Glutamatergic neuron (in vitro differentiated cells): ENCODE results near the gene STAC2. TPM values are rescaled to one million over a fixed set of nuclear protein-coding genes. Genes with fewer than 3 reads are reported as not detected.
"Not testable (repeated sequence)": the region's sequence is repeated elsewhere in the genome, so short reads cannot be mapped to it uniquely, and the experiment has no call there.

Experiments
- DNase-seq: peaks from one replicate; pipeline ENCODE4 v3.0.0; 2022
- H3K27ac Mint-ChIP-seq: one replicate; pipeline ENCODE4 v1.8.0; 2020; ENCODE audit warnings: mild to moderate bottlenecking, mixed read lengths, inconsistent platforms; ENCODE audit not compliant: unreplicated experiment
- H3K27me3 Mint-ChIP-seq: one replicate; pipeline ENCODE4 v1.8.0; 2020; ENCODE audit warnings: mild to moderate bottlenecking, moderate library complexity, mixed read lengths, inconsistent platforms; ENCODE audit not compliant: unreplicated experiment
- H3K36me3 Mint-ChIP-seq: one replicate; pipeline ENCODE4 v1.8.0; 2020; ENCODE audit warnings: mild to moderate bottlenecking, mixed read lengths, inconsistent platforms; ENCODE audit not compliant: unreplicated experiment
- H3K4me1 Mint-ChIP-seq: one replicate; pipeline ENCODE4 v1.8.0; 2020; ENCODE audit warnings: mild to moderate bottlenecking, low read depth, mixed read lengths, inconsistent platforms; ENCODE audit not compliant: unreplicated experiment
- H3K4me3 Mint-ChIP-seq: one replicate; pipeline ENCODE4 v1.8.0; 2020; ENCODE audit warnings: mild to moderate bottlenecking, mixed read lengths, inconsistent platforms; ENCODE audit not compliant: unreplicated experiment
- H3K9me3 Mint-ChIP-seq: one replicate; pipeline ENCODE4 v1.8.0; 2020; ENCODE audit warnings: mild to moderate bottlenecking, moderate library complexity, mixed read lengths, inconsistent platforms; ENCODE audit not compliant: unreplicated experiment
- total RNA-seq: library from RNA; stranded (reverse); fragmentation: NEBNext Ultra II Directional; extraction: Animal tissue kit (Norgen Biotek cat#: 25700); gene quantifications from one replicate; pipeline ENCODE4 v1.2.1, GENCODE V29; 2021; ENCODE audit not compliant: unreplicated experiment
- TF ChIP-seq, protein P1 (sequence below): fragments of 200-600 bp; sonication (generic); IDR thresholded peaks from one replicate; pipeline ENCODE4 v1.5.0; 2021; ENCODE audit not compliant: partially characterized antibody, unreplicated experiment

Gene STAC2
- total RNA-seq, 1 donor from 2014 or later = 1.8 TPM

DNA sequence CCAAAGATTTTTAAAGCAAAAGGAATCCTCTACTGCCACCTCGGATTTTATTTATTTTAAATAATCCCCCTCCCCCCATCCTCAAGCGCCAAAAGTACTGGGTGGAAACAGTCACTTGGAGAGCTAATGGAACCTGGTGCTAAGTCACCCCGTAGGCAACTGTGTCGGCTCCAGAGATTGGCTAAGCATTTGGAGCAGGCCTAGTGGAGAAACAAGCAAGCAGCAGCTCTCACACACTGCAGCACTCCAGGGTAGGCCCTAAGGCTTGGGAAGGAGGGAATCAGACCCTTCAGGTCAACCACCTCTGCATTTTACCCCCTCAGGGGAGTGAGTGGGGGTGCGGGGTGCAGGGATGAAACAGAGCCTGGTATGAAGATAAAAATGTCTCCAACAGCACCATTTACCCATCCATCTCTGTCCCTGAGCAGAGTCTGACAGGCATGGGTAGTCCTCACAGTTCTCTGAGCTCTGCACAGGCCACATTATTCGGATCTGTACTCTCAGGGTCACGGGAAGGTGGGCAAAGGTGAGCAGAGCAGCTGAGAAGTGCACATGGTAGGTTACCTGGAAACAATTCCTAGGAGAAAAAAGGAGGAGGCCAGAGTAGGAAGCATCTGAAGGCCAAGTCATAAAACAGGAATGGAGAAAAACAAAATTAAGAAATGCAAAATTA is 27.2 kb upstream of the STAC2 start:
- no peak overlapping the region for H3K4me3 Mint-ChIP-seq
- H3K27me3 Mint-ChIP-seq = no peaks in the 10 kb centered on the region
- no peak for DNase-seq
- H3K4me1 Mint-ChIP-seq = no peaks in the 10 kb centered on the region
- no peak overlapping the region for H3K27ac Mint-ChIP-seq
- peaks cover 4% of the 10 kb centered on the region for H3K36me3 Mint-ChIP-seq
- TF ChIP-seq, protein P1, sequence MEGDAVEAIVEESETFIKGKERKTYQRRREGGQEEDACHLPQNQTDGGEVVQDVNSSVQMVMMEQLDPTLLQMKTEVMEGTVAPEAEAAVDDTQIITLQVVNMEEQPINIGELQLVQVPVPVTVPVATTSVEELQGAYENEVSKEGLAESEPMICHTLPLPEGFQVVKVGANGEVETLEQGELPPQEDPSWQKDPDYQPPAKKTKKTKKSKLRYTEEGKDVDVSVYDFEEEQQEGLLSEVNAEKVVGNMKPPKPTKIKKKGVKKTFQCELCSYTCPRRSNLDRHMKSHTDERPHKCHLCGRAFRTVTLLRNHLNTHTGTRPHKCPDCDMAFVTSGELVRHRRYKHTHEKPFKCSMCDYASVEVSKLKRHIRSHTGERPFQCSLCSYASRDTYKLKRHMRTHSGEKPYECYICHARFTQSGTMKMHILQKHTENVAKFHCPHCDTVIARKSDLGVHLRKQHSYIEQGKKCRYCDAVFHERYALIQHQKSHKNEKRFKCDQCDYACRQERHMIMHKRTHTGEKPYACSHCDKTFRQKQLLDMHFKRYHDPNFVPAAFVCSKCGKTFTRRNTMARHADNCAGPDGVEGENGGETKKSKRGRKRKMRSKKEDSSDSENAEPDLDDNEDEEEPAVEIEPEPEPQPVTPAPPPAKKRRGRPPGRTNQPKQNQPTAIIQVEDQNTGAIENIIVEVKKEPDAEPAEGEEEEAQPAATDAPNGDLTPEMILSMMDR = no peak
- H3K9me3 Mint-ChIP-seq = peaks cover 6% of the 10 kb centered on the region

DNA sequence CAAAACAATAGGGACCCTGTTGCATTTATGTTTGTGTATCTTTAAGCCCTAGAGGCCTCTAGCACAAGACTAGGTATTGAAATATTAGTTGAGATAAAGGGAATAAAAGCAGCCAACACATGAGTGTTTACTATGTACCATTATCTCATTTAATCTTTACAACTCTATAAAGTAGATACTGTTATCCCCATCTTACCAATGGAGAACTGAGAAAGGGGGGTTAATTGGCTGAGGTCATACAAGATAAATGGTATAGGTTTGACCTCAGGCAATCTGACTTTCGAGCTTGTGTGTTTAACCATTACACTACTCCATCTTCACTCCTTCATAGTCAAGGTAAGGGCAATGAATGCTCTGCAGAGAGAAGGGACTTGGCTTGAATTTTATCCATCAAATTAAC is 26.3 kb upstream of the STAC2 start:
- Mint-ChIP-seq H3K4me3 (no peak overlapping the region), H3K36me3 (no peaks in the 10 kb centered on the region), H3K27me3 (no peaks in the 10 kb centered on the region), H3K4me1 (no peaks in the 10 kb centered on the region), H3K27ac (no peak overlapping the region), H3K9me3 (peaks cover 8% of the 10 kb centered on the region)
- DNase-seq = no peak
- TF ChIP-seq, protein P1 = no peak

DNA sequence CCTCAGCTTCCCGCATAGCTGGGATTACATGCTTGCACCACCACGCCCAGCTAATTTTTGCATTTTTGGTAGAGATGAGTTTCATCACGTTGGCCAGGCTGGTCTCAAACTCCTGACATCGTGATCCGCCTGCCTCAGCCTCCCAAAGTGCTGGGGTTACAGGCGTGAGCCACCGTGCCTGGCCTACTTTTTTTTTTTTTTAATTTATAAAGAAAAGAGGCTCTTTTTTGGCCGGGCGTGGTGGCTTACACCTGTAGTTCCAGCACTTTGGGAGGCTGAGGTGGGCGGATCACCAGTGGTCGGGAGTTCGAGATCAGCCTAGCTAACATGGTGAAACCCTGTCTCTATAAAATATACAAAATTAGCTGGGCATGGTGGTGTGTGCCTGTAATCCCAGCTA is 24.3 kb upstream of the STAC2 start:
- H3K36me3 Mint-ChIP-seq, H3K9me3 Mint-ChIP-seq: not testable (repeated sequence)

DNA sequence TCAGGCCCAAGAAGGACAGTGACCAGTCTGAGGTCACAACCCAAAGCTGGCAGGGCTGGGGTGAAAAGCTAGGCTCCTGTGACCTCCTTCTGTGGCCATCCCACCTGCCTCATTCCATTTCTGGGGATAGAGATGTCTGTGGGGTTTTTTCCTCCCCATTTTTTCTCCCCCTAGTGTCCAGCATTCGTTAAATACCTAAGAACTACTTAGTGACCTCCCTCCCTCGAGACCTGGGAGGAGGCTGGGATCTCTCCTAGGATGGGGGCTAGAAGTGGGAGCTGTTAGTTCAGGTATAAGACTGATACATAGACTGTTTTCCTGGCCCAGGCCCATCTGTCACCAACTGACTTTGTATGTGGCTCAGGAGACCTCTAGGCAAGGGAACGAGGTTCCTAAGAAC is 20.5 kb upstream of the STAC2 start:
- H3K4me3 Mint-ChIP-seq = no peak overlapping the region
- H3K36me3 Mint-ChIP-seq = no peaks in the 10 kb centered on the region
- peaks cover 9% of the 10 kb centered on the region for H3K4me1 Mint-ChIP-seq
- no peak for DNase-seq
- TF ChIP-seq, protein P1 = peak; percentile 10
- H3K9me3 Mint-ChIP-seq = peaks cover 1% of the 10 kb centered on the region
- H3K27ac Mint-ChIP-seq = no peak overlapping the region
- no peaks in the 10 kb centered on the region for H3K27me3 Mint-ChIP-seq

More for the DNA sequence above, 24.3 kb upstream of the STAC2 start:
- not testable (repeated sequence) for H3K4me1 Mint-ChIP-seq, H3K27me3 Mint-ChIP-seq, H3K4me3 Mint-ChIP-seq, H3K27ac Mint-ChIP-seq, DNase-seq

DNA sequence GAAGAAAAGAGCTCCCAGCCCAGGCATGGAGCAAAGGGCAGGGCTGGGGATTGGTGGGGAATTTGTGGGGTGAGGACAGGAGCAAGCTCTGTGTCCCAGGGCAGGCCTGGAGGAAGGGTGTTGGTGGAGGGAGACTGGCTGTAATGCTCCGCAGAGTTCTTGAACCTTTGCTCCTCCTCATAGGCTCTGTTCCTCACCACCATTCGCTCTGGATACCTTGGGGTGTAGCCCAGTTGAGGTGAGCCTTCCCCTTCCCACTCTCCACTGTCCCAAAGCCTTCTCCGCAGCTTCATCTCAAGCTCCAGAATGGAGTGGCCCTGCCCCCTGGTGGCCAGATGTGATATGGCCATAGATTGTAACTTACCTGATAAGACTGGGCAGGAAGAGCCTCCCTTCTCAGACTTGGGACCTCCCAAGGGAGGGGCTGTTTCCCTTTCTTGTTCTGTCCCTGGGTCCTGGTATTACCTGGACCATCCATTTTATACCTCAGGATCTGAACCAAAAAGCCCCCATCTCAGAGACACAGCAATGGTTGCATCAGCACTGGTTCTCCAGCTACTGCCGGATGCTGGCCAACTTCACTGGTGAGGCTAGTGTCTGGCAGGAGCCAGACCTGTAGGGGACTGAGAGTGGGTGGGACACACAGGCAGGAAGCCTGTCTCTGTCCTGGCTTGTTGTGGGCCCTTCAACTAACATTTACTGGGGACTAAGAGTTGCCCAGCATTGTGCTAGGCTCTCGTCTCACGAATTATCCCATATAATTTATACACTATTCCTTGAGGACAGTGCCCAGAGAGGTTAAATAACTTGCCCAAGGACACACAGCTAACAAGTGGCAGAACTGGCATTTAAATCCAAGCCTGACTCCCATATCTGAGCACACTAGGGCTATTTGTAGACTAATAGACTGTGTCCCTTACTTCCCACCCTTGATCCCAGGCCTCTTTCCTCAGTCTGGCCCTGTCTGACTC is 19.1 kb upstream of the STAC2 start:
- Mint-ChIP-seq H3K36me3 (no peaks in the 10 kb centered on the region), H3K27me3 (no peaks in the 10 kb centered on the region), H3K9me3 (peaks cover 1% of the 10 kb centered on the region), H3K27ac (no peak overlapping the region), H3K4me3 (no peak overlapping the region), H3K4me1 (peaks cover 9% of the 10 kb centered on the region)
- DNase-seq = peak; percentile 93
- TF ChIP-seq, protein P1 = peak; percentile 97
